GM18951 (cell line): ENCODE data around the gene LILRB2.
"Not testable (repeated sequence)": the region's sequence is repeated elsewhere in the genome, so short reads cannot be mapped to it uniquely, and the experiment has no call there.

Experiments used
- POLR2A ChIP-seq: IDR thresholded peaks from 4 replicates; pipeline ENCODE4 v1.6.1; 2011; ENCODE audit warnings: mild to moderate bottlenecking; ENCODE audit not compliant: insufficient read length, insufficient read depth; ENCODE audit errors: extremely low read depth
- in situ Hi-C: fragments of 300-500 bp; cut with MboI; formaldehyde crosslinking; loops from one replicate; pipeline ENCODE4 v1.12.0; 2022; ENCODE audit warnings: low sequenced_read_pairs, mixed read lengths, inconsistent platforms; ENCODE audit not compliant: unreplicated experiment

The LILRB2 gene

DNA sequence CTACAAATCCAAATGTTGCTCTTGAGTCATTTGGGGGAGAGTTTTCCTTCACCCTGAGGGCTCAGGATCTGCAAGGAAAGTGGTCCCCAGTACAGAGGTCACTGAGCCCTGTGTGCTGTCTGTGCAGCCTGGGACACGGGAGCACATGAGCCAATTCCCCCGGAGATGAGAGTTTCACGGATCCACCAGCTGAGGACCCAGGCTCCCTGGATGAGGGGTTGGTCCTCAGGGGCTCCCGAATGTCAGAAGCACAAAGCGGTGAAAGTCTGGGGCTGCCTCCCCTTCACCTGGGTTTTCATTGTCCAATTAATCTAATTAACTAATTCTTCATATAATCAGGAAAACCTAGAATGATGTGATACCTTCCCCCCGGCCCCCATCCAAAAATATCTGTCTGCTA lies 13.6 kb upstream of the LILRB2 start:
- in situ Hi-C loops, result no loop called here
- TF ChIP-seq POLR2A, result no peak

GRCh38 chr19:54289160-54289559 lies 8.2 kb upstream of the LILRB2 start:
- in situ Hi-C loops, result not testable (repeated sequence)

GRCh38 chr19:54287456-54287855 lies 6.5 kb upstream of the LILRB2 start:
- in situ Hi-C loops, result no loop called here
- no peak for TF ChIP-seq POLR2A

GRCh38 chr19:54286283-54286682 lies 5.4 kb upstream of the LILRB2 start:
- in situ Hi-C loops, result not testable (repeated sequence)

- in situ Hi-C loops, result not testable (repeated sequence)
Measured at GRCh38 chr19:54285427-54286056, 4.6 kb upstream of the LILRB2 start.

DNA sequence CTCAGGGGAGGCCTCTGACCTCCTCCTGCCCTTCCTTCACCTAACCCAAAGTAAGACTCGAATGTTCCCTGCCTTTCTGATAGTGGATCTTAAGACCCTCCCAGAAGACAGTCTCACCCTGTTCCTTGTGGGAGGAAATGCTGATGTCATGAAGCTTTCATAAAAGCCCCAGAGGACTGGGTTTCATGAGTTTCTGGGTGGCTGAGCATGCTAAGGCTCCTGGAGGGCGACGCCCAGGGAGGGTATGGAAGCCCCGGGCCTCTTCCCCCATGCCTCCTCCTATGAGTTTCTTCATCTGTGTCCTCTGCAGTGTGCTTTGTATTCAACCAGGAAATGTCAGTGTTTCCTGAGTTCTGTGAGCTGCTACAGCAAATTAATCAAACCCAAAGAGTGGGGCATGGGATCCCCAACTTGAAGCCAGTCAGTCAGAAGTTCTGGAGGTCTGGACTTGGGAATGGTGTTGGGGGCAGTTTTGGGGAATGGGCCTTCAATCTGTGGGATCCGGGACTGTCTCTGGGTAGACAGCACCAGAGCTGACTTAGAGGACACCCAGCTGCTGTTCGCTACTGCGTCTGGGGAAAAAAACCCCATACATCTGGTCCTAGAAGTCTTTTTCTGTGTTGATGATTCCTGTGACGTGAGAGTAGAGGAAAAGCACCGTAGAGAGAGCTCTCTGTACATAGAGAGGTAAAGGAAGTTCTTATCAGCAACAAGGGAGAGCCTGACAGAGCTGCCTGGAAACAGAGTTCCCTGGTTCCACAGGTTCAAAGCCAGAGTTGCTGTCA lies 2.0 kb upstream of the LILRB2 start:
- in situ Hi-C loops, result no loop called here
- TF ChIP-seq POLR2A, result no peak

- in situ Hi-C loops, result not testable (repeated sequence)
Measured at GRCh38 chr19:54281729-54282075, 792 bp upstream of the LILRB2 start.

DNA sequence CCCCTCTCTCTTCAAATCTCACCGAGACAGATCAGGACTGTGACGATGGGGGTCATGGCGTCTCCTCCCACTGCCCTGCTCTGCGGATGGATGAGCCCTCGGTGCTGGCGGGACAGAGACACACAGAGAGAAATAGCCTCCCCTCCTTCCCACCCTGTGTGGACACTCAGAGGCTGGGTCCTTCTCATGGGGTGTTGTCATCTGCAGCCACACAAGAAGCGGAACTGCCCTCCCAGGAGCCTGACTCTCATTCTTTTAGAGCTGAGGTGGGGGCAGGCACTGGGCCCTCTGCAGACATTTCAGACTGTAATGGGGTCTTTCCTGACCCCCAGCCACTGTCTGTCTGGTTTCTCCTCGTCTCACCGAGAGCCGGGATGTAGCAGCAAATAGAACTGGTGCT lies 469 bp downstream of the LILRB2 start:
- in situ Hi-C loops, result not testable (repeated sequence)

DNA sequence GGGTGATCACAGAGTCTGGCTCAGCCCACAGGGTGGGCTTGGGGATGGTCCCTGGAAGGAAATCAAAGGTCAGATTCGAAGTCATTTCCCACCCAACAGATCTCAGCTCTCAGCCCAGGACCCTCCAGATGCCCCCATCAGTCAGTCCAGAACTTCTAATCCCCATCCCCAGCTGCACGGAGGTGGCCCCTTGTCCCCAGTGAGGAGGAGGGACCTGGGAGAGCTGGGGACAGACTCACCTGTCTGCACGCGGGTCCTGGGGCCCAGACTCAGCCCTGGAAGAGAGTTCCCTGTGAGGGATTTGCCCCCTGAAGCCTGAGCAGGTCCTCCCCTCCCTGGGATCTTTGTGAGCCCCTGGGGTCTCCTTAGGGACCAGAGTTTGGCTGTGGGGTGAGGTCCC lies 885 bp downstream of the LILRB2 start:
- in situ Hi-C loops, result not testable (repeated sequence)

DNA sequence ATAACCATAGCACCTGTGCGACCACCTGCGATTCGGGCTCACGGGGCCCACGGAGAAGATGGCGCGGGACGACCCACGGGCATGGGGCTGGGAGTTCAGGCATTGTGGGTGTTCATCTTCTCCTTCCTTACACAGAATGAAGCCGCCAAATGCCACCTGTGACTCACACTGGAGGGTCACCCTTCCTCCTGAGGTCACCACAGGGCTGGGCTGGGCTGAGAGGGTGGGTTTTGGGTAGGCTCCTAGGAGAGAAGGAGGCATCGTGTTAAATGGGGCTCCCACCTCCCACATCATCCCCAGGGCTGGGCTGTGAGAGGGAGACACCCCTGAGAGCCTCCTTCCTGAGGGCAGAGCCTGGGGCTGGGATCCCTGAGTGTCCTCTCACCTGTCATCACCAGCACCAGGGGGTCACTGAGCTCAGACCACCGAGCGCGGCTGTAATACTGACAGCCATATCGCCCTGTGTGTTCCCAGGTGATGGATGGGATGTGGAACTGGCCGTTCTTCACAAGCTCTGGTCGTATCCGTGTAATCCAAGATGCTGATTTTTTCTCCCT lies 1.4 kb downstream of the LILRB2 start:
- in situ Hi-C loops, result no loop called here
- TF ChIP-seq POLR2A, result no peak

GRCh38 chr19:54278571-54279195 lies 2.2 kb downstream of the LILRB2 start:
- in situ Hi-C loops, result not testable (repeated sequence)

DNA sequence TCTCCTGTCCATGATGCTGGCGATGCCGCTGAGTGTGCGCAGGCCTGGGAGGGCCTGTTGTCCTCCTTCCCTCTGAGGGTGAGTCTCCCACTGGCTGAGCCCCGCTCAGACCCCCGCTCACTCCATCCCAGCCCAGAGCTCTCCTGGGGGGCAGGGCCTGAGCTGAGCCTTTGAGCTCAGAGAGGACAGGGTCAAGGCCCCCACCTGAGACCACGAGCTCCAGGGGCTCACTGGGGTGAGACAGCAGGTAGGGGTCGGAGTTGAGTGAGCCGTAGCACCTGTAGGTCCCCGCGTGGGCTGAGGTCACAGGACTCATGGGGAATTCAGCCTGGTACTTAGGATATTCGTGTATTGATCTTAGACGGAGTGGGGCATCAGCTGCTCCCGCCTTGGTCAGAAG lies 2.9 kb downstream of the LILRB2 start:
- in situ Hi-C loops, result not testable (repeated sequence)

DNA sequence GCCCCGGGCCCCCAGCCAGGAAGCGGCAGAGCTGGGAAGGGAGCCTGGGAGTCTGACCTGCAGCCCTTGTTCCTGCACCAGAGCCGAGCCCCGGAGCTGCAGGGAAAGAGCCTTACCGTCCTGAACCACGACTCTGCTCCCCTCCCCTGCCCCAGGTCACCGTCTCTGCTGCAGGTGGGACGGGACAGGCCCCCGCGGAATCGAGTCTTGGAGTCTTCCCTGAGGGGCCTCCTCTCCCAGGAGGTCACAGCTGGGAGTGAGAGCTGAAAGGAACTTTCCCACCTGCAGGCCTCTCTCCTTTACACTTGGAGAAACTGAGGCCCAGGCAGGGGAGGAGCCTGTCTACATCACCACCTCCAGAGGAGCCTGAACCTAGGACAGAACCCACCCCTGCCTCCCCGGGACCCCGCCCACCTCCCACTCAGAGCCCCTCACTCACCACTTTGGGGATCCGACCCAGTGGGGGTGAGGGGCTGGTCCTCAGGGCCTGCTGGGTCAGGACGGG lies 3.7 kb downstream of the LILRB2 start:
- in situ Hi-C loops, result not testable (repeated sequence)

DNA sequence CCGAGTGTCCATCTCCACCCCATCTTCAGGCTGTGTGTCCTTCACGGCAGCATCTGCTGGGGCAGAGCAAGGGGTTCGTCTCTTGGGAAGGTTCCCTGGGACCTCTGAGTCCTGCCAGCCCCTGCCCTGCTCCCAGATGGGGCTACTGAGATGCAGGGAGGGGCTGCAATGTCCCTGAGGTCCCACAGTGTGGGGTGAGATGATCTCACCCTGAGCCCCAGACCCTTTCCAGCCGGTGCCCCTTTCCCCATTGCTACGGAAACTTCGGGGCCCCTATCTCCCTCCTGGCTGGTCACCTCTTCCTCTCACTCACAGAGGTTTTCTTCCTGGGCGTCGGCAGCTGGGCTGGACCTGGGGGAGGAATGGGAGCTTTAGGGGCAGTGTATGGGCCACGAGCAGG lies 5.0 kb downstream of the LILRB2 start:
- TF ChIP-seq POLR2A, result no peak
- in situ Hi-C loops, result no loop called here

DNA sequence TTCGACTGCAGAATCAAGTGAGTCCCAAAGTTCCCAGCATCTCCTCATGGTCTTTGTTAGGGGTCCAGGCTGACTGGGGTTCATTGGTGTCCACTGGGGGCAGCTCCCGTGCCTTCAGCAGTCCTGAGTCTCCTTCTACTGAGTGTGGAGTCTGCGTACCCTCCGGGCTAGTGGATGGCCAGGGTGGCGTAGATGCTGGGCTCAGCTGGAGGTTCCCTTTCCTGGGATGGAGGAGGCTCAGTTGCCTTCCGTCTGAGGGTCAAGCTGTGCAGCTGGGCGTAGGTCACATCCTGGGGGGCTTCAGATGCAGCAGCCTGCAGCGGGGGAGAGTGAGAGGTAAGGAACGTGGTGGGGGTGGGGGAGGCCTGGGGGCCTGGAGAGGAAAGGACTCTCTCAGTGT lies 6.4 kb downstream of the LILRB2 start:
- in situ Hi-C loops, result not testable (repeated sequence)
